HepG2 (cell line): ENCODE data around the gene SPACA1. TPM values are rescaled to one million over a fixed set of nuclear protein-coding genes. Genes with fewer than 3 reads are reported as not detected.

Experiments
- ATAC-seq: fragments of 200-7000 bp; cut with Tn5 transposase; 3 replicates; pipeline ENCODE4 v1.9.1; 2020; ENCODE audit warnings: mild to moderate bottlenecking, moderate library complexity
- BruUV-seq: library from RNA; stranded (reverse); fragments of 400-500 nt; replicated peaks from 2 replicates; lab custom pipeline; 2021; lab: Mats Ljungman, UMichigan
- CTCF ChIA-PET: fragments of 300-600 bp; formaldehyde crosslinking; extraction: SDS; loops from one replicate; lab custom pipeline; 2021; ENCODE audit warnings: low total read pairs, inconsistent platforms, low intra/inter-chr PET ratio; lab: Yijun Ruan, JAX
- POLR2A ChIA-PET: fragments of 350-600 bp; sonication (Branson Sonifier 250); formaldehyde crosslinking; loops from one replicate; lab custom pipeline; 2020; ENCODE audit warnings: antibody characterized with exemption, inconsistent platforms; lab: Yijun Ruan, JAX
- DNase-seq: peaks from one replicate; pipeline ENCODE4 v3.0.0-alpha.2; 2015; ENCODE audit warnings: low spot score
- FAIRE-seq: peaks from 3 replicates; lab custom pipeline; 2011; peaks lifted over from hg19 to GRCh38; lab: Jason Lieb, UNC
- H2AFZ ChIP-seq: one replicate; pipeline ENCODE4 v1.6.1; 2011; ENCODE audit warnings: low read length, inconsistent platforms
- H3K27ac ChIP-seq: fragments of 300-600 bp; 3 replicates; pipeline ENCODE4 v1.8.0; 2011; ENCODE audit warnings: mixed run types, mild to moderate bottlenecking, mixed read lengths, low read length, inconsistent platforms; ENCODE audit not compliant: insufficient read depth; ENCODE audit errors: extremely low read length
- H3K27me3 ChIP-seq, 2 experiments: fragments of 200-600 bp in 1 of 2; 2 replicates in 1 of 2; 3 replicates in 1 of 2; pipeline versions ENCODE4 v1.6.0 to v1.8.0; 2011; ENCODE audit warnings: low read length in 2 of 2, mild to moderate bottlenecking in 2 of 2, moderate library complexity in 2 of 2, inconsistent platforms in 1 of 2; ENCODE audit not compliant: insufficient read depth in 2 of 2, control insufficient read depth in 1 of 2
- H3K36me3 ChIP-seq, 2 experiments: fragments of 200-600 bp in 1 of 2; replicated peaks in 1 of 2; 2 replicates in 1 of 2; 3 replicates in 1 of 2; pipeline versions ENCODE4 v1.5.1 to v1.8.0; 2011; ENCODE audit warnings: low read length in 2 of 2, inconsistent platforms in 1 of 2; ENCODE audit not compliant: insufficient read depth in 2 of 2, control insufficient read depth in 1 of 2
- H3K4me1 ChIP-seq: 2 replicates; pipeline ENCODE4 v1.5.1; 2012; ENCODE audit warnings: low read length, inconsistent platforms; ENCODE audit not compliant: insufficient read depth
- H3K4me2 ChIP-seq: 2 replicates; pipeline ENCODE4 v1.6.0; 2011; ENCODE audit warnings: low read depth, low read length, inconsistent platforms
- H3K4me3 ChIP-seq, 3 experiments: fragments of 200-600 bp in 1 of 3; sonication (generic), shearing (Covaris generic) in 1 of 3; replicated peaks in 1 of 3; 2 replicates each; pipeline ENCODE4 v1.5.1; 2011 to 2016; ENCODE audit warnings: low read length in 3 of 3, inconsistent platforms in 2 of 3, low read depth in 2 of 3, mild to moderate bottlenecking in 2 of 3, control low read depth in 1 of 3, mixed read lengths in 1 of 3; ENCODE audit not compliant: insufficient read depth in 1 of 3
- H3K79me2 ChIP-seq: one replicate; pipeline ENCODE4 v1.6.1; 2011; ENCODE audit warnings: low read length, inconsistent platforms; ENCODE audit not compliant: insufficient read depth
- H3K9ac ChIP-seq: 2 replicates; pipeline ENCODE4 v1.6.0; 2011; ENCODE audit warnings: mild to moderate bottlenecking, low read depth, low read length, inconsistent platforms; ENCODE audit not compliant: insufficient read depth
- H3K9me3 ChIP-seq: 2 replicates; pipeline ENCODE4 v1.5.1; 2012; ENCODE audit warnings: mild to moderate bottlenecking, low read length
- H4K20me1 ChIP-seq: 2 replicates; pipeline ENCODE4 v1.6.0; 2011; ENCODE audit warnings: inconsistent platforms, mild to moderate bottlenecking, low read length, moderate library complexity; ENCODE audit not compliant: insufficient read depth
- ARID2 ChIP-seq: sonication (generic); formaldehyde crosslinking; IDR thresholded peaks from 2 replicates; pipeline ENCODE4 v1.8.1; 2022; ENCODE audit warnings: mild to moderate bottlenecking, missing genetic modification reagents, borderline replicate concordance
- ATF1 ChIP-seq: IDR thresholded peaks from 2 replicates; pipeline ENCODE4 v1.6.1; 2016; ENCODE audit warnings: mild to moderate bottlenecking, control low read depth
- CBFB ChIP-seq: sonication (generic); formaldehyde crosslinking; IDR thresholded peaks from 2 replicates; pipeline ENCODE4 v1.4.0; 2020; ENCODE audit warnings: missing genetic modification reagents
- DR1 ChIP-seq: sonication (generic); formaldehyde crosslinking; IDR thresholded peaks from 2 replicates; pipeline ENCODE4 v1.8.0; 2021; ENCODE audit warnings: mild to moderate bottlenecking, missing genetic modification reagents, inconsistent platforms
- ETV5 ChIP-seq: IDR thresholded peaks from 2 replicates; pipeline ENCODE4 v1.6.1; 2018; ENCODE audit warnings: missing biosample characterization, missing genetic modification reagents, inconsistent platforms, borderline replicate concordance
- TARDBP ChIP-seq: sonication (generic); formaldehyde crosslinking; IDR thresholded peaks from 2 replicates; pipeline ENCODE4 v1.8.0; 2022; ENCODE audit warnings: mild to moderate bottlenecking, missing genetic modification reagents
- TCF12 ChIP-seq, 2 experiments: fragments of 450-650 bp in 1 of 2; sonication (generic) in 1 of 2; formaldehyde crosslinking in 1 of 2; IDR thresholded peaks; 2 replicates each; pipeline versions ENCODE4 v1.6.1 to v1.8.0; 2017 to 2022; ENCODE audit warnings: antibody characterized with exemption in 1 of 2, mild to moderate bottlenecking in 1 of 2, missing genetic modification reagents in 1 of 2, moderate library complexity in 1 of 2
- YEATS2 ChIP-seq: sonication (generic); formaldehyde crosslinking; IDR thresholded peaks from 2 replicates; pipeline ENCODE4 v1.4.0; 2020; ENCODE audit warnings: missing genetic modification reagents, borderline replicate concordance
- ZBTB42 ChIP-seq: sonication (generic); formaldehyde crosslinking; IDR thresholded peaks from 2 replicates; pipeline ENCODE4 v1.5.0; 2020; ENCODE audit warnings: mild to moderate bottlenecking, missing genetic modification reagents
- ZNF10 ChIP-seq: sonication (generic); formaldehyde crosslinking; IDR thresholded peaks from 2 replicates; pipeline ENCODE4 v1.4.0; 2020; ENCODE audit warnings: mild to moderate bottlenecking, low read depth, missing genetic modification reagents, borderline replicate concordance
- ZNF121 ChIP-seq: sonication (generic); formaldehyde crosslinking; IDR thresholded peaks from 2 replicates; pipeline ENCODE4 v1.5.0; 2020; ENCODE audit warnings: mild to moderate bottlenecking, missing genetic modification reagents
- ZNF331 ChIP-seq: sonication (generic); formaldehyde crosslinking; IDR thresholded peaks from 2 replicates; pipeline ENCODE4 v1.4.0; 2020; ENCODE audit warnings: missing genetic modification reagents
- ZNF547 ChIP-seq: sonication (generic); formaldehyde crosslinking; IDR thresholded peaks from 2 replicates; pipeline ENCODE4 v1.5.1; 2020; ENCODE audit warnings: mild to moderate bottlenecking, missing genetic modification reagents
- ZNF616 ChIP-seq: sonication (generic); formaldehyde crosslinking; IDR thresholded peaks from 2 replicates; pipeline ENCODE4 v1.5.0; 2020; ENCODE audit warnings: low read depth, mild to moderate bottlenecking, missing genetic modification reagents
- ZNF713 ChIP-seq: sonication (generic); formaldehyde crosslinking; IDR thresholded peaks from 2 replicates; pipeline ENCODE4 v1.4.0; 2020; ENCODE audit warnings: mild to moderate bottlenecking, missing genetic modification reagents
- WGBS: methylation state at CpG from one replicate; pipeline ENCODE4 v1.1.6; 2017; ENCODE audit warnings: low lambda C conversion rate; 5-methylcytosine and 5-hydroxymethylcytosine counted together
- in situ Hi-C: cut with HindIII; loops from 2 replicates; pipeline ENCODE4 v1.10.0; 2017; ENCODE audit warnings: low pct_unique_long_range_greater_than_20kb; ENCODE audit not compliant: extremely low pct_ligation_motif_present
- intact Hi-C: fragments of 100-400 bp; cut with micrococcal nuclease; formaldehyde crosslinking; loops from one replicate; pipeline ENCODE4 v1.10.0; 2022; ENCODE audit not compliant: unreplicated experiment
- polyA plus RNA-seq, 8 experiments: library from polyadenylated mRNA; depleted of rRNA in 3 of 8; stranded (reverse) in 7 of 8; unstranded in 1 of 8; fragments of >200 nt; fragmentation: Illumina TruSeq in 4 of 8; extraction: Trizol in 4 of 8; gene quantifications; 2 replicates each; pipeline versions ENCODE4 v1.2.1 to v1.2.3, GENCODE V29; 2011 to 2016; ENCODE audit warnings: low read depth in 4 of 8, missing spikeins in 1 of 8, mixed read lengths in 1 of 8; ENCODE audit not compliant: insufficient read depth in 1 of 8
- total RNA-seq, 5 experiments: library from RNA; depleted of rRNA; stranded (reverse); fragments of >200 nt; fragmentation: Illumina TruSeq; extraction: Trizol; gene quantifications; 2 replicates each; pipeline ENCODE4 v1.2.3, GENCODE V29; 2016; ENCODE audit warnings: low read depth in 1 of 5
- TF ChIP-seq, protein P1 (sequence below): sonication (generic); formaldehyde crosslinking; IDR thresholded peaks from 2 replicates; pipeline ENCODE4 v1.8.0; 2022; ENCODE audit warnings: missing genetic modification reagents, low read depth, mild to moderate bottlenecking, borderline replicate concordance
- TF ChIP-seq, protein P2 (sequence below): sonication (generic); formaldehyde crosslinking; conservative IDR thresholded peaks from 2 replicates; pipeline ENCODE4 v1.8.1; 2023; ENCODE audit warnings: missing genetic modification reagents

SPACA1 gene
- total and polyA plus RNA-seq, 2 of the 13 experiments (the other 11 are each of a cell fraction or from before 2014, with no cell fraction given): 0.07 TPM; not detected in 1

DNA sequence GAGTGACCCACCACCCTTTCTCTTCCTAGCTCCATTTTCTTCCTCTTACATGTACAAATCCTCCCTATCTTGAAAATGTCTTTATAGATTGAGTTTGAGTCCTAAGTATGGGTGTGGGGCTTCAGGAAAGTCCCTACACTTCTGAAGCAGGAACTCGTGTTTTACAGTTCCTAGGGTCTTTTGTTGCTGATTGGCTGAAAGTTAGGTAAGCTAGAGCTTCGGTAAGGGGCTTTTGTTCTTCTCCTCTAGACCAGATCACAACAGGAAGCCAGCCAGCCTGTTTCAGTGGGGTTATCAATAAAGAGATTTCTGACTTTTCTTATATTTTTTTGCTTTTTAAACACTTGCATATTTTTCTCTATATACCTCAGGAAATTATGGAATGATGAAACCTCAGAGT, 67.2 kb downstream of the SPACA1 start:
- no peak overlapping the region for H3K4me3 ChIP-seq
- H3K4me1 ChIP-seq: no peaks in the 10 kb centered on the region
- TF ChIP-seq ATF1 (CRISPR knock-in tag) (no peak), ZNF10 (CRISPR knock-in tag) (no peak), TARDBP (no peak), YEATS2 (CRISPR knock-in tag) (no peak), CBFB (no peak), ZBTB42 (CRISPR knock-in tag) (no peak), ZNF121 (CRISPR knock-in tag) (no peak), DR1 (CRISPR knock-in tag) (no peak), ZNF331 (CRISPR knock-in tag) (no peak), ZNF547 (CRISPR knock-in tag) (no peak), TCF12 (IDR thresholded peaks at IDR 0.05) (no peak), TCF12 (CRISPR knock-in tag; IDR thresholded peaks at IDR 0.05) (no peak), ZNF713 (no peak), ETV5 (CRISPR knock-in tag) (no peak), ARID2 (CRISPR knock-in tag) (no peak), ZNF616 (CRISPR knock-in tag) (no peak)
- TF ChIP-seq, protein P1, sequence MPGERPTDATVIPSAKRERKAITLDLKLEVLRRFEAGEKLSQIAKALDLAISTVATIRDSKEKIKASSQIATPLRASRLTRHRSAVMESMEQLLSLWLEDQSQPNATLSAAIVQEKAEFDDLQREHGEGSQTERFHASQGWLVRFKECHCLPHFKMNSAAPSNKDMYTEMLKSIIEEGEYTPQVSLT: no peak
- TF ChIP-seq, protein P2, sequence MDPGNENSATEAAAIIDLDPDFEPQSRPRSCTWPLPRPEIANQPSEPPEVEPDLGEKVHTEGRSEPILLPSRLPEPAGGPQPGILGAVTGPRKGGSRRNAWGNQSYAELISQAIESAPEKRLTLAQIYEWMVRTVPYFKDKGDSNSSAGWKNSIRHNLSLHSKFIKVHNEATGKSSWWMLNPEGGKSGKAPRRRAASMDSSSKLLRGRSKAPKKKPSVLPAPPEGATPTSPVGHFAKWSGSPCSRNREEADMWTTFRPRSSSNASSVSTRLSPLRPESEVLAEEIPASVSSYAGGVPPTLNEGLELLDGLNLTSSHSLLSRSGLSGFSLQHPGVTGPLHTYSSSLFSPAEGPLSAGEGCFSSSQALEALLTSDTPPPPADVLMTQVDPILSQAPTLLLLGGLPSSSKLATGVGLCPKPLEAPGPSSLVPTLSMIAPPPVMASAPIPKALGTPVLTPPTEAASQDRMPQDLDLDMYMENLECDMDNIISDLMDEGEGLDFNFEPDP (CRISPR knock-in tag): no peak
- WGBS: 3% methylated on average over 2 of the region's 2 CpGs
- FAIRE-seq (no peak), ATAC-seq (no peak), DNase-seq (no peak)
- no peaks in the 10 kb centered on the region for H3K9me3 ChIP-seq
- no peak overlapping the region for H3K27ac ChIP-seq
- no peaks in the 10 kb centered on the region for H3K79me2 ChIP-seq
- intact Hi-C loops: no loop called here
- H3K9ac ChIP-seq: no peak overlapping the region
- no peaks in the 10 kb centered on the region for H3K36me3 ChIP-seq
- in situ Hi-C loops: no loop called here
- H3K4me2 ChIP-seq: no peak overlapping the region
- no peaks in the 10 kb centered on the region; a peak in 1 of 5 replicates for H3K27me3 ChIP-seq
- no peak overlapping the region for H2AFZ ChIP-seq
- H4K20me1 ChIP-seq: no peaks in the 10 kb centered on the region
- POLR2A ChIA-PET: no interaction called here
- no TSS peak for BruUV-seq
- CTCF ChIA-PET: no interaction called here
